ENCODE results near the gene IFNL1.
"Not testable (repeated sequence)": the region's sequence is repeated elsewhere in the genome, so short reads cannot be mapped to it uniquely, and the experiment has no call there.

DNA sequence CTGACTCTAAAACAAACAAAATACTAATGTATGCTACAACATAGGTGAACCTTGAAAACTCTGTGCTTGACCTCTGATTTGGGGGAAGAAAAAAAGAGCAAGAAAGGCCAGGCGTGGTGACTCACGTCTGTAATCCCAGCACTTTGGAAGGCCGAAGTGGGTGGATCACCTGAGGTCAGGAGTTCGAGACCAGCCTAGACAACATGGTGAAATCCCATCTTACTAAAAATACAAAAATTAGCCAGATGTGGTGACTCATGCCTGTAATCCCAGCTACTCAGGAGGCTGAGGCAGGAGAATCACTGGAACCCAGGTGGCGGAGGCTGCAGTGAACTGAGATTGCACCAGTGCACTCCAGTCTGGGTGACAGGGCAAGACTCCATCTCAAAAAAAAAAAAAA, 22.3 kb upstream of the IFNL1 start:
- TF ChIP-seq CTCF (IDR thresholded peaks at IDR 0.05; ENCODE audit: low read depth, low read length, missing input control); GABPA (IDR thresholded peaks at IDR 0.05 in 1 of 2, conservative IDR thresholded peaks at IDR 0.05 in 1 of 2); HNF4A (conservative IDR thresholded peaks at IDR 0.05); EGR1 (IDR thresholded peaks at IDR 0.05; ENCODE audit: low read depth in 2 of 2); JUND (IDR thresholded peaks at IDR 0.05); SP1 (IDR thresholded peaks at IDR 0.05): not testable (repeated sequence)
- TF ChIP-seq, protein P1, sequence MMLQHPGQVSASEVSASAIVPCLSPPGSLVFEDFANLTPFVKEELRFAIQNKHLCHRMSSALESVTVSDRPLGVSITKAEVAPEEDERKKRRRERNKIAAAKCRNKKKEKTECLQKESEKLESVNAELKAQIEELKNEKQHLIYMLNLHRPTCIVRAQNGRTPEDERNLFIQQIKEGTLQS (IDR thresholded peaks at IDR 0.05), result not testable (repeated sequence)
- TF ChIP-seq, protein P2, sequence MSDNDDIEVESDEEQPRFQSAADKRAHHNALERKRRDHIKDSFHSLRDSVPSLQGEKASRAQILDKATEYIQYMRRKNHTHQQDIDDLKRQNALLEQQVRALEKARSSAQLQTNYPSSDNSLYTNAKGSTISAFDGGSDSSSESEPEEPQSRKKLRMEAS (IDR thresholded peaks at IDR 0.05), result not testable (repeated sequence)
